HepG2 (cell line): ENCODE data around the gene LORICRIN. TPM values are rescaled to one million over a fixed set of nuclear protein-coding genes. Genes with fewer than 3 reads are reported as not detected.

ENCODE experiments used
- ATAC-seq: fragments of 200-7000 bp; cut with Tn5 transposase; 3 replicates; pipeline ENCODE4 v1.9.1; 2020; ENCODE audit warnings: mild to moderate bottlenecking, moderate library complexity
- BruUV-seq: library from RNA; stranded (reverse); fragments of 400-500 nt; replicated peaks from 2 replicates; lab custom pipeline; 2021; lab: Mats Ljungman, UMichigan
- CTCF ChIA-PET: fragments of 300-600 bp; formaldehyde crosslinking; extraction: SDS; loops from one replicate; lab custom pipeline; 2021; ENCODE audit warnings: low total read pairs, inconsistent platforms, low intra/inter-chr PET ratio; lab: Yijun Ruan, JAX
- POLR2A ChIA-PET: fragments of 350-600 bp; sonication (Branson Sonifier 250); formaldehyde crosslinking; loops from one replicate; lab custom pipeline; 2020; ENCODE audit warnings: antibody characterized with exemption, inconsistent platforms; lab: Yijun Ruan, JAX
- DNase-seq: peaks from one replicate; pipeline ENCODE4 v3.0.0-alpha.2; 2015; ENCODE audit warnings: low spot score
- FAIRE-seq: peaks from 3 replicates; lab custom pipeline; 2011; peaks lifted over from hg19 to GRCh38; lab: Jason Lieb, UNC
- H2AFZ ChIP-seq: one replicate; pipeline ENCODE4 v1.6.1; 2011; ENCODE audit warnings: low read length, inconsistent platforms
- H3K27ac ChIP-seq: fragments of 300-600 bp; 3 replicates; pipeline ENCODE4 v1.8.0; 2011; ENCODE audit warnings: mixed run types, mild to moderate bottlenecking, mixed read lengths, low read length, inconsistent platforms; ENCODE audit not compliant: insufficient read depth; ENCODE audit errors: extremely low read length
- H3K27me3 ChIP-seq, 2 experiments: fragments of 200-600 bp in 1 of 2; 2 replicates in 1 of 2; 3 replicates in 1 of 2; pipeline versions ENCODE4 v1.6.0 to v1.8.0; 2011; ENCODE audit warnings: low read length in 2 of 2, mild to moderate bottlenecking in 2 of 2, moderate library complexity in 2 of 2, inconsistent platforms in 1 of 2; ENCODE audit not compliant: insufficient read depth in 2 of 2, control insufficient read depth in 1 of 2
- H3K36me3 ChIP-seq, 2 experiments: fragments of 200-600 bp in 1 of 2; replicated peaks in 1 of 2; 2 replicates in 1 of 2; 3 replicates in 1 of 2; pipeline versions ENCODE4 v1.5.1 to v1.8.0; 2011; ENCODE audit warnings: low read length in 2 of 2, inconsistent platforms in 1 of 2; ENCODE audit not compliant: insufficient read depth in 2 of 2, control insufficient read depth in 1 of 2
- H3K4me1 ChIP-seq: 2 replicates; pipeline ENCODE4 v1.5.1; 2012; ENCODE audit warnings: low read length, inconsistent platforms; ENCODE audit not compliant: insufficient read depth
- H3K4me2 ChIP-seq: 2 replicates; pipeline ENCODE4 v1.6.0; 2011; ENCODE audit warnings: low read depth, low read length, inconsistent platforms
- H3K4me3 ChIP-seq, 3 experiments: fragments of 200-600 bp in 1 of 3; sonication (generic), shearing (Covaris generic) in 1 of 3; replicated peaks in 1 of 3; 2 replicates each; pipeline ENCODE4 v1.5.1; 2011 to 2016; ENCODE audit warnings: low read length in 3 of 3, inconsistent platforms in 2 of 3, low read depth in 2 of 3, mild to moderate bottlenecking in 2 of 3, control low read depth in 1 of 3, mixed read lengths in 1 of 3; ENCODE audit not compliant: insufficient read depth in 1 of 3
- H3K79me2 ChIP-seq: one replicate; pipeline ENCODE4 v1.6.1; 2011; ENCODE audit warnings: low read length, inconsistent platforms; ENCODE audit not compliant: insufficient read depth
- H3K9ac ChIP-seq: 2 replicates; pipeline ENCODE4 v1.6.0; 2011; ENCODE audit warnings: mild to moderate bottlenecking, low read depth, low read length, inconsistent platforms; ENCODE audit not compliant: insufficient read depth
- H3K9me3 ChIP-seq: 2 replicates; pipeline ENCODE4 v1.5.1; 2012; ENCODE audit warnings: mild to moderate bottlenecking, low read length
- H4K20me1 ChIP-seq: 2 replicates; pipeline ENCODE4 v1.6.0; 2011; ENCODE audit warnings: inconsistent platforms, mild to moderate bottlenecking, low read length, moderate library complexity; ENCODE audit not compliant: insufficient read depth
- ATF7 ChIP-seq, 2 experiments: fragments of 450-650 bp in 1 of 2; sonication (generic) in 1 of 2; formaldehyde crosslinking in 1 of 2; IDR thresholded peaks; 2 replicates each; pipeline versions ENCODE4 v1.4.0 to v1.6.1; 2016 to 2020; ENCODE audit warnings: antibody characterized with exemption in 1 of 2, mild to moderate bottlenecking in 1 of 2, missing genetic modification reagents in 1 of 2
- HOXA3 ChIP-seq: sonication (generic); formaldehyde crosslinking; IDR thresholded peaks from 2 replicates; pipeline ENCODE4 v1.5.0; 2020; ENCODE audit warnings: missing genetic modification reagents
- MXI1 ChIP-seq: IDR thresholded peaks from 3 replicates; pipeline ENCODE4 v1.6.1; 2012; ENCODE audit warnings: low read depth, low read length, inconsistent platforms, borderline replicate concordance
- PREB ChIP-seq: sonication (generic); formaldehyde crosslinking; IDR thresholded peaks from 2 replicates; pipeline ENCODE4 v1.4.0; 2020; ENCODE audit warnings: missing genetic modification reagents
- ZBTB44 ChIP-seq: sonication (generic); formaldehyde crosslinking; IDR thresholded peaks from 2 replicates; pipeline ENCODE4 v1.4.0; 2020; ENCODE audit warnings: missing genetic modification reagents
- ZC3H13 ChIP-seq: sonication (generic); formaldehyde crosslinking; IDR thresholded peaks from 2 replicates; pipeline ENCODE4 v1.8.1; 2023; ENCODE audit warnings: mild to moderate bottlenecking, missing genetic modification reagents, moderate library complexity
- WGBS: methylation state at CpG from one replicate; pipeline ENCODE4 v1.1.6; 2017; ENCODE audit warnings: low lambda C conversion rate; 5-methylcytosine and 5-hydroxymethylcytosine counted together
- in situ Hi-C: cut with HindIII; loops from 2 replicates; pipeline ENCODE4 v1.10.0; 2017; ENCODE audit warnings: low pct_unique_long_range_greater_than_20kb; ENCODE audit not compliant: extremely low pct_ligation_motif_present
- intact Hi-C: fragments of 100-400 bp; cut with micrococcal nuclease; formaldehyde crosslinking; loops from one replicate; pipeline ENCODE4 v1.10.0; 2022; ENCODE audit not compliant: unreplicated experiment
- polyA plus RNA-seq, 8 experiments: library from polyadenylated mRNA; depleted of rRNA in 3 of 8; stranded (reverse) in 7 of 8; unstranded in 1 of 8; fragments of >200 nt; fragmentation: Illumina TruSeq in 4 of 8; extraction: Trizol in 4 of 8; gene quantifications; 2 replicates each; pipeline versions ENCODE4 v1.2.1 to v1.2.3, GENCODE V29; 2011 to 2016; ENCODE audit warnings: low read depth in 4 of 8, missing spikeins in 1 of 8, mixed read lengths in 1 of 8; ENCODE audit not compliant: insufficient read depth in 1 of 8
- total RNA-seq, 5 experiments: library from RNA; depleted of rRNA; stranded (reverse); fragments of >200 nt; fragmentation: Illumina TruSeq; extraction: Trizol; gene quantifications; 2 replicates each; pipeline ENCODE4 v1.2.3, GENCODE V29; 2016; ENCODE audit warnings: low read depth in 1 of 5

LORICRIN gene
- total and polyA plus RNA-seq, 2 of the 13 experiments (the other 11 are each of a cell fraction or from before 2014, with no cell fraction given), result not detected

GRCh38 chr1:153262070-153262366 lies 2.5 kb downstream of the LORICRIN start:
- no peak overlapping the region for H3K9ac ChIP-seq
- POLR2A ChIA-PET, result no interaction called here
- FAIRE-seq, result no peak
- WGBS, result 55% methylated on average over 6 of the region's 6 CpGs
- H3K27me3 ChIP-seq, result peaks cover 6 to 41% of the 10 kb centered on the region in 2 experiments
- H4K20me1 ChIP-seq, result no peaks in the 10 kb centered on the region
- intact Hi-C loops, result no loop called here
- CTCF ChIA-PET, result no interaction called here
- no peak for ATAC-seq
- no peak for DNase-seq
- no peak overlapping the region for H3K27ac ChIP-seq
- BruUV-seq, result no TSS peak
- no peak for TF ChIP-seq MXI1
- TF ChIP-seq ZC3H13, result no peak
- peak; percentile 20; the same call in 1 of the 2 replicates for TF ChIP-seq ATF7 (IDR thresholded peaks at IDR 0.05)
- TF ChIP-seq ATF7 (CRISPR knock-in tag; IDR thresholded peaks at IDR 0.05), result no peak
- no peak for TF ChIP-seq ZBTB44 (CRISPR knock-in tag)
- TF ChIP-seq HOXA3 (CRISPR knock-in tag), result no peak
- no peak for TF ChIP-seq PREB (CRISPR knock-in tag)
- no peaks in the 10 kb centered on the region for H3K4me1 ChIP-seq
- in situ Hi-C loops, result no loop called here
- no peaks in the 10 kb centered on the region for H3K36me3 ChIP-seq
- no peaks in the 10 kb centered on the region for H3K79me2 ChIP-seq
- H3K4me2 ChIP-seq, result no peak overlapping the region
- H3K9me3 ChIP-seq, result no peaks in the 10 kb centered on the region
- no peak overlapping the region for H2AFZ ChIP-seq
- no peak overlapping the region for H3K4me3 ChIP-seq
